GM21529 (cell line): ENCODE measurements around the gene NOL6.

Source experiments
- ATAC-seq: cut with Tn5 transposase; IDR thresholded peaks from one replicate; pipeline ENCODE4 v1.9.1; 2021; ENCODE audit not compliant: unreplicated experiment

The NOL6 gene

GRCh38 chr9:33453286-33453860, 20.4 kb downstream of the NOL6 start:
- no peak for ATAC-seq

- peak; percentile 45 for ATAC-seq
Observed at GRCh38 chr9:33452828-33453271, 20.9 kb downstream of the NOL6 start.

- no peak for ATAC-seq
Observed at GRCh38 chr9:33450621-33451146, 23.0 kb downstream of the NOL6 start.

GRCh38 chr9:33449715-33450114, 24.0 kb downstream of the NOL6 start:
- no peak for ATAC-seq

- no peak for ATAC-seq
Observed at GRCh38 chr9:33447799-33448553, 25.7 kb downstream of the NOL6 start.

GRCh38 chr9:33446946-33447798, 26.6 kb downstream of the NOL6 start, which contains the start of gene AQP3:
Gene AQP3 (minus strand): TSS chr9:33447593. CDS start chr9:33447530, 63 bp downstream.
- ATAC-seq: peak; percentile 33

- peak; percentile 86 for ATAC-seq
Observed at GRCh38 chr9:33446240-33446945, 27.3 kb downstream of the NOL6 start.

- no peak for ATAC-seq
Observed at GRCh38 chr9:33445389-33446239, 28.1 kb downstream of the NOL6 start.

- no peak for ATAC-seq
Observed at GRCh38 chr9:33443464-33444154, 30.1 kb downstream of the NOL6 start.

- no peak for ATAC-seq
Observed at GRCh38 chr9:33443047-33443446, 30.7 kb downstream of the NOL6 start.

- no peak for ATAC-seq
Observed at GRCh38 chr9:33442125-33442524, 31.6 kb downstream of the NOL6 start.

- no peak for ATAC-seq
Observed at GRCh38 chr9:33440609-33441008, 33.1 kb downstream of the NOL6 start.

- no peak for ATAC-seq
Observed at GRCh38 chr9:33440204-33440603, 33.5 kb downstream of the NOL6 start.

- ATAC-seq: no peak
Observed at GRCh38 chr9:33439731-33440130, 34.0 kb downstream of the NOL6 start.

GRCh38 chr9:33438926-33439680, 34.6 kb downstream of the NOL6 start:
- ATAC-seq: no peak

- ATAC-seq: no peak
Observed at GRCh38 chr9:33437898-33438297, 35.8 kb downstream of the NOL6 start.

- ATAC-seq: no peak
Observed at GRCh38 chr9:33437205-33437604, 36.5 kb downstream of the NOL6 start.

- no peak for ATAC-seq
Observed at GRCh38 chr9:33436445-33436844, 37.3 kb downstream of the NOL6 start.
